ENCODE results near the gene THAP4.
"Not testable (repeated sequence)": the region's sequence is repeated elsewhere in the genome, so short reads cannot be mapped to it uniquely, and the experiment has no call there.

Gene THAP4

GRCh38 chr2:241577413-241578122 is 59.4 kb downstream of the THAP4 start:
- no peak for DNase-seq

GRCh38 chr2:241576293-241576654 is 60.7 kb downstream of the THAP4 start:
- no peak for DNase-seq

- DNase-seq, result no peak
Measured at GRCh38 chr2:241575624-241576292, 61.2 kb downstream of the THAP4 start.

- no peak for DNase-seq
Measured at GRCh38 chr2:241574911-241575623, 61.9 kb downstream of the THAP4 start.

GRCh38 chr2:241573741-241574140 is 63.2 kb downstream of the THAP4 start:
- no peak for DNase-seq

- not testable (repeated sequence) for DNase-seq
Measured at GRCh38 chr2:241572915-241573651, 63.9 kb downstream of the THAP4 start.

- no peak for DNase-seq
Measured at GRCh38 chr2:241571821-241572620, 64.9 kb downstream of the THAP4 start.

- no peak for DNase-seq
Measured at GRCh38 chr2:241570961-241571581, 65.9 kb downstream of the THAP4 start.

- DNase-seq, result no peak
Measured at GRCh38 chr2:241569831-241570281, 67.1 kb downstream of the THAP4 start.

GRCh38 chr2:241568726-241569125 is 68.2 kb downstream of the THAP4 start:
- DNase-seq, result no peak

GRCh38 chr2:241567776-241568175 is 69.2 kb downstream of the THAP4 start:
- no peak for DNase-seq

- DNase-seq, result not testable (repeated sequence)
Measured at GRCh38 chr2:241567266-241567665, 69.7 kb downstream of the THAP4 start.

GRCh38 chr2:241566468-241566867 is 70.5 kb downstream of the THAP4 start:
- no peak for DNase-seq

- not testable (repeated sequence) for DNase-seq
Measured at GRCh38 chr2:241566021-241566420, 70.9 kb downstream of the THAP4 start.

GRCh38 chr2:241565411-241565810 is 71.5 kb downstream of the THAP4 start:
- no peak for DNase-seq

- no peak for DNase-seq
Measured at GRCh38 chr2:241564596-241565410, 72.2 kb downstream of the THAP4 start.

- DNase-seq, result no peak
Measured at GRCh38 chr2:241563981-241564595, 72.9 kb downstream of the THAP4 start.

GRCh38 chr2:241563571-241563980 is 73.4 kb downstream of the THAP4 start:
- DNase-seq, result no peak

GRCh38 chr2:241563031-241563507 is 73.9 kb downstream of the THAP4 start:
- DNase-seq, result no peak

GRCh38 chr2:241562269-241562891 is 74.6 kb downstream of the THAP4 start:
- DNase-seq, result no peak

All from stimulated activated CD4-positive, alpha-beta T cell treated with anti-CD3 and anti-CD28 coated beads, Interleukin-15, amount 100 ng/mL, for 24 hours (primary cell).